Type B pancreatic cell (in vitro differentiated cells): Measurements from ENCODE around the gene ZBTB22. TPM values are rescaled to one million over a fixed set of nuclear protein-coding genes. Genes with fewer than 3 reads are reported as not detected.

Experiments used
- DNase-seq: peaks from one replicate; pipeline ENCODE4 v3.0.0; 2021; ENCODE audit warnings: mixed read lengths; ENCODE audit not compliant: unreplicated experiment; ENCODE audit errors: extremely low spot score
- H3K27ac Mint-ChIP-seq: 2 replicates; pipeline ENCODE4 v1.8.0; 2021; ENCODE audit warnings: mild to moderate bottlenecking, mixed read lengths
- H3K27me3 Mint-ChIP-seq: 2 replicates; pipeline ENCODE4 v1.8.0; 2021; ENCODE audit warnings: mixed read lengths
- H3K36me3 Mint-ChIP-seq: 2 replicates; pipeline ENCODE4 v1.8.0; 2021; ENCODE audit warnings: mixed read lengths
- H3K4me1 Mint-ChIP-seq: one replicate; pipeline ENCODE4 v1.8.0; 2021; ENCODE audit warnings: mixed read lengths; ENCODE audit not compliant: unreplicated experiment
- H3K4me3 Mint-ChIP-seq: 2 replicates; pipeline ENCODE4 v1.8.0; 2021; ENCODE audit warnings: mild to moderate bottlenecking, mixed read lengths
- H3K9me3 Mint-ChIP-seq: 2 replicates; pipeline ENCODE4 v1.8.0; 2021; ENCODE audit warnings: mixed read lengths
- total RNA-seq: library from RNA; stranded (reverse); gene quantifications from 2 replicates; pipeline ENCODE4 v1.2.1, GENCODE V29; 2021; ENCODE audit warnings: low replicate concordance
- TF ChIP-seq, protein P1 (sequence below): fragments of 200-600 bp; sonication (generic); conservative IDR thresholded peaks from 2 replicates; pipeline ENCODE4 v1.5.0; 2021; ENCODE audit warnings: antibody characterized with exemption, mild to moderate bottlenecking

The ZBTB22 gene
- total RNA-seq, 1 donor from 2014 or later, result 21.1 TPM

DNA sequence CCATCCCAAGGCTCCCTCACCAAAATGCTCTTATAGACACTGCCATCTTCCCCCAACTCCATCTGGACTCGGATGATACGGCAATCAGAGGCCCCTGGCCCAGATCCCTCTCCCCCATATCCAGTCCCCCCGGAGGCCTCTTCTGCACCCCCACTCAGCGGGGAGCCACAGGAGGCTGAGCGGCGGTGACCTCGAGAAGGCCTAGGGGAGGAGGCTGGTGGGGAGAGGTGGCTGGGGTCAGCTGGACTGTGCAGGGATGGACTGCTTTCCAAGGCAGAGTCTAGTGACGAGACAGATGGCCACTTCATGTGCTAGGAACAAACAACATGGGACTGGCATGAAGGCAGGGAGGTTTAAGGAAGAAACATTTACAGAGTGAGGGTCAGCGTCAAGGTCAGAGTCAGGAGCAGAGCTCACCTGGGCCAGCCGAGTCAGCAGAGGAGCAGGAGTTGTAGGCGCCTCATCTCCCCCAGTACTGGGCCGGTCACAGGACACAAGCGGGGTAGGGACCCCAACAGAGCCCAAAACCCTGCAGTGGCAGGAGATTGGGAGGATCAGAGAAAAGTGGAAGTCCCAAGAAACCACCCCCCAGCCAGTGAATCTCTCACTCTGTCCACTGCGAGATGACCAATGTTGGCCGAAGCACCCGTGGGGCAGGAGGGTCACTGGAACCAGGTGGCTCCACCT, 24.4 kb downstream of the ZBTB22 start:
- H3K9me3 Mint-ChIP-seq, result no peaks in the 10 kb centered on the region
- DNase-seq, result no peak
- H3K4me3 Mint-ChIP-seq, result peak overlapping the region; percentile 54
- H3K4me1 Mint-ChIP-seq, result peaks cover 20% of the 10 kb centered on the region
- H3K27ac Mint-ChIP-seq, result no peak overlapping the region
- peaks cover 8% of the 10 kb centered on the region for H3K36me3 Mint-ChIP-seq
- TF ChIP-seq, protein P1, sequence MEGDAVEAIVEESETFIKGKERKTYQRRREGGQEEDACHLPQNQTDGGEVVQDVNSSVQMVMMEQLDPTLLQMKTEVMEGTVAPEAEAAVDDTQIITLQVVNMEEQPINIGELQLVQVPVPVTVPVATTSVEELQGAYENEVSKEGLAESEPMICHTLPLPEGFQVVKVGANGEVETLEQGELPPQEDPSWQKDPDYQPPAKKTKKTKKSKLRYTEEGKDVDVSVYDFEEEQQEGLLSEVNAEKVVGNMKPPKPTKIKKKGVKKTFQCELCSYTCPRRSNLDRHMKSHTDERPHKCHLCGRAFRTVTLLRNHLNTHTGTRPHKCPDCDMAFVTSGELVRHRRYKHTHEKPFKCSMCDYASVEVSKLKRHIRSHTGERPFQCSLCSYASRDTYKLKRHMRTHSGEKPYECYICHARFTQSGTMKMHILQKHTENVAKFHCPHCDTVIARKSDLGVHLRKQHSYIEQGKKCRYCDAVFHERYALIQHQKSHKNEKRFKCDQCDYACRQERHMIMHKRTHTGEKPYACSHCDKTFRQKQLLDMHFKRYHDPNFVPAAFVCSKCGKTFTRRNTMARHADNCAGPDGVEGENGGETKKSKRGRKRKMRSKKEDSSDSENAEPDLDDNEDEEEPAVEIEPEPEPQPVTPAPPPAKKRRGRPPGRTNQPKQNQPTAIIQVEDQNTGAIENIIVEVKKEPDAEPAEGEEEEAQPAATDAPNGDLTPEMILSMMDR, result no peak
- peaks cover 2% of the 10 kb centered on the region for H3K27me3 Mint-ChIP-seq

DNA sequence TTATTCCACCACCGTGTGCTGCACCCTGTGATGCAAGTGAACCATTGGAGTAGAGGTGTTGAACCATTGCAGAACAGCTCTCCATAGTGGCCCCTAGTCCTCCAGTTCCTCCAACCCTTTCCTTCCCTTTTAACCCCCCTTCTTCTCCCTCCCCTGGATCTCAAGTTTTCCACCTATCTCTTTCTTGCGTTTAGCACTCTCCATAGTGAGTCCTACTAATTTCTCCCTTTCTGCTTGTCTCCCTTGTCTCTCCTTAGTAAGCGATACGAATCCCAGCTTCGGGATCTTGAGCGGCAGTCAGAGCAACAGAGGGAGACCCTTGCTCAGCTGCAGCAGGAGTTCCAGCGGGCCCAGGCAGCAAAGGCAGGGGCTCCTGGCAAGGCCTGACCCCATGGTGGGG, 27.1 kb downstream of the ZBTB22 start:
- TF ChIP-seq, protein P1, result no peak
- H3K27me3 Mint-ChIP-seq, result no peaks in the 10 kb centered on the region
- H3K4me1 Mint-ChIP-seq, result peaks cover 25% of the 10 kb centered on the region
- DNase-seq, result no peak
- peak overlapping the region; percentile 99 for H3K4me3 Mint-ChIP-seq
- H3K27ac Mint-ChIP-seq, result peak overlapping the region; percentile 92
- H3K36me3 Mint-ChIP-seq, result peaks cover 13% of the 10 kb centered on the region
- no peaks in the 10 kb centered on the region for H3K9me3 Mint-ChIP-seq

DNA sequence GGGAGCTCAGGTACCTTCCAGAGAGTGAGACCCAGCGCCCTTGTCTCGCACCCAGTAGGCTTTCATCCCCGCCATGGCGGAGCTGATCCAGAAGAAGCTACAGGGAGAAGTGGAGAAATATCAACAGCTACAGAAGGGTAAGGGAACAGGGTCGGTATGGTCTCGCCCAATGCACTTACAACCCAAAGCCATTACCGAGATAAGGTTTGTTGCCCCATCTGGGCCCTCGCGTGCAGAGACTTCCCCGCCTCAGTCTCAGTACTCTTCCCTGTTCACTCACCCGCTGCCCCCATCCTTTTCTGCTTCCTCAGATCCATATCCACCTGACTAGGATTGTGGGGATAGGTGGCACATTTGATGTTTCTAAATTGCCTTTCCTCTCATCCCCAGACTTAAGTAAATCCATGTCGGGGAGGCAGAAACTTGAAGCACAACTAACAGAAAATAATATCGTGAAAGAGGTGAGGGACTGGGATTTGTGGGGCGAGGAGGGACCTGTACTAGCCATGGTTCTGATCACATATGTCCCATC, 27.7 kb downstream of the ZBTB22 start:
- Mint-ChIP-seq H3K9me3 (no peaks in the 10 kb centered on the region), H3K27ac (peak overlapping the region; percentile 92), H3K4me3 (peak overlapping the region; percentile 99), H3K27me3 (no peaks in the 10 kb centered on the region), H3K4me1 (peaks cover 25% of the 10 kb centered on the region), H3K36me3 (peaks cover 13% of the 10 kb centered on the region)
- TF ChIP-seq, protein P1, result no peak
- DNase-seq, result no peak

DNA sequence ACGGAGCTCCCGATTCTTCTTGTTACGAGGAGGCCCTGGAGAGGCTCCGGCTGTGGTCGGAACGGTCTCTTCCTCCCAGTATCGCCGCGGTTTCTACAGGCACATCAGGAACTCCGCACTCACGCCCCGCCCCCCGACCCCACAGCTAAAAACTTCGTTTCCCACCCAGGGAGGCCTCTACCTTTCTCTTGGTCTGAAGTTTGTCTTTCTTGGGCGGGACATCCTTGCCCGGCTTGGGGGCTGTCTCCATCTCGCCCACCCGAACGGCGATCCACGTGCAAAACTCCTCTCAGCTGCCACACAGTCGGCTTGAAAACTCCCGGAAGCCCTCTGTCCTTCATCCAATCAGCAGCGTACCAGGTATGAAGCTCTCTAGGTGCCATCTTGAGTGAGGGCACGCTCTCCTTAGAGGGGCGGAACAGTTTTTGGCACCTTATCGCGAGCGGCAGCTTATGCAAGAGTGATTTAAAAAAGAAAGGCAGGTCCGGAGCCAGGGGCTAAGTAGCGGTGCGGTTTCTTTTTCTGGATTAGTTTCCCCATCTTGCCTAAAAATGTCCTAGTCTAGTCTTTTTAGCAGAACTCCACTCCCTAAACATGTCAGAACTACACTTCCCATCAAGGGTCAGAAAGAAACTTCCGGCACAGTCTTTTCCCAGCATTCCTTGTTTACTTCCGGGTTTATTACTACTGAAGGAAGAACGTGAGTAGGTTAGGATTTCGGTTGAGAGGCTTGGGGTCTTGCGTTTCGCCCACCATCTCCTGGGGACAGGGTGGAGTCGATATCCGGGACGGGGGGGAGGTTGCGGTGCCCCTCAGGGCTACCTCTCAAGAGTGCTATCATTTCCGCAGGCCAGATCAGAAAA, 28.4 kb downstream of the ZBTB22 start, which contains the start of the genes PFDN6 and WDR46:
Gene PFDN6, plus strand, starts transcription at position 681 of the 863 bp plus-strand sequence. CDS start 256 bp downstream, outside the sequence.
Gene WDR46, minus strand, starts transcription at position 319 of the 863 bp plus-strand sequence. Its CDS starts 69 bp downstream, at position 250.
- Mint-ChIP-seq H3K9me3 (no peaks in the 10 kb centered on the region), H3K27ac (peak within 1 kb of the TSS; percentile 92), H3K4me1 (peaks cover 25% of the 10 kb centered on the region), H3K27me3 (no peaks in the 10 kb centered on the region), H3K36me3 (peaks cover 13% of the 10 kb centered on the region), H3K4me3 (peak within 1 kb of the TSS; percentile 99)
- no peak for DNase-seq
- TF ChIP-seq, protein P1, result no peak

DNA sequence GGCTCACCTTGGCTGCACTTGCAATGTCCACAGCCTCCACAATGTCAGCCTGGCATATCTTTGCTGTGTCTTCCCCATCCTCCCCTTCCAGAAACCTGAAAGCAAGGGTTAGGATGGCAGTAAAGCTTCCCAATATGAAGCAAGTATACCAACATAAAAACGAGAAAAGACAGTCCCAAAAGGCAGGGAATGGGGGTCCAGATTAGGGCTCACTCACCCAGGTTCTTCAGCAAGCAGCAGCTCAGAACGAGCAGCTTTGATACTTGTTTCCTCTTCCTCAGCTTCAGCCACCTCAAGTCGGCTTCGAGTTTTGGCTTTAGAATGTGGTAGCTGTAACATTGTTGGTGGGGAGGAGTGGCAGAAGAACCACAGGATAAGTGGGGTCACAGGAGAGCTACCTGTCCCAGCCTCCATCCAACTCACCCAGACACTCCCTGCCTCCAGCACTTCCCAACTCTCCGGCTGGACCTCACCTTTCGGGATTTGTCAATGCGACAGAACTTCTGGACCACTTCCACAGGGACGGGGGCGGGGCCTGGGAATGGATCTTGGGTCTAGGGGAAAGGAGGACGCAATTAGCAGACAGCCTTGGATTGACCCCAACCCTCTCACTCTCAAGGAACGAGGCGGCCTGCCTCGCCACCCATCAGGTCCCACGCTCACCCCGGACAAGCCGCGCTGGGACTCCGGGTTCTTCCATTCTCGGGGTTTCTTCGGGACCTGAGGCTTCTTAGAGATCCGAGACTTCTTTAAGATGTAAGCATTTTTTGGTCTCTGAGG, 29.2 kb downstream of the ZBTB22 start:
- Mint-ChIP-seq H3K4me1 (peaks cover 22% of the 10 kb centered on the region), H3K27me3 (no peaks in the 10 kb centered on the region), H3K4me3 (peak overlapping the region; percentile 99), H3K36me3 (peaks cover 13% of the 10 kb centered on the region), H3K9me3 (no peaks in the 10 kb centered on the region), H3K27ac (peak overlapping the region; percentile 92)
- TF ChIP-seq, protein P1, result no peak
- no peak for DNase-seq
